Brain microvascular endothelial cell (primary cell): ENCODE measurements around the gene NCOA7.
A peak's percentile ranks its signal among the peaks of the same experiment; 100 is the strongest.

Source experiments
- DNase-seq: peaks from one replicate; pipeline ENCODE4 v3.0.0-alpha.2; 2020
- H3K27ac ChIP-seq: fragments of 250-450 bp; sonication (Bioruptor Pico); 2 replicates; pipeline ENCODE4 v1.5.1; 2020; ENCODE audit warnings: mild to moderate bottlenecking, moderate library complexity
- H3K27me3 ChIP-seq: fragments of 250-450 bp; sonication (Bioruptor Pico); replicated peaks from 2 replicates; pipeline ENCODE4 v1.5.1; 2020; ENCODE audit warnings: mild to moderate bottlenecking
- H3K36me3 ChIP-seq: fragments of 250-450 bp; sonication (Bioruptor Pico); replicated peaks from 2 replicates; pipeline ENCODE4 v1.5.1; 2020; ENCODE audit warnings: mild to moderate bottlenecking
- H3K4me3 ChIP-seq: 2 replicates; pipeline ENCODE4 v1.5.1; 2011; ENCODE audit warnings: low read depth, mild to moderate bottlenecking, control low read depth, low read length, moderate library complexity
- CTCF ChIP-seq: IDR thresholded peaks from 2 replicates; pipeline ENCODE4 v1.5.1; 2011; ENCODE audit warnings: low read depth, mild to moderate bottlenecking, moderate library complexity, low read length, control low read depth, inconsistent platforms; ENCODE audit errors: missing control alignments
- in situ Hi-C: cut with HindIII; loops from 2 replicates; pipeline ENCODE4 v1.10.0; 2017; ENCODE audit warnings: low sequenced_read_pairs, low pct_ligation_motif_present

NCOA7 gene

GRCh38 chr6:125789167-125789566 lies 1.6 kb upstream of the NCOA7 start:
- Histone ChIP-seq H3K4me3 (no peak overlapping the region), H3K27ac (no peak overlapping the region)

GRCh38 chr6:125789576-125790357 lies 993 bp upstream of the NCOA7 start:
- Histone ChIP-seq H3K27me3 (no peaks in the 10 kb centered on the region), H3K4me3 (peak overlapping the region; percentile 80), H3K27ac (peak overlapping the region; percentile 93), H3K36me3 (no peaks in the 10 kb centered on the region)
- in situ Hi-C loops: loop anchor here (25.0 kb wide), 1 partner anchor 173 kb away; the partner anchor contains the start of gene HINT3
- peak; percentile 32 for DNase-seq
- no peak for TF ChIP-seq CTCF

More at GRCh38 chr6:125789167-125789566, 1.6 kb upstream of the NCOA7 start:
- no peaks in the 10 kb centered on the region for H3K27me3 ChIP-seq
- DNase-seq: no peak
- in situ Hi-C loops: loop anchor here (25.0 kb wide), 1 partner anchor 173 kb away; the partner anchor contains the start of gene HINT3
- H3K36me3 ChIP-seq: no peaks in the 10 kb centered on the region
- TF ChIP-seq CTCF: no peak

- H3K4me3 ChIP-seq: peak overlapping the region; percentile 80
- peak overlapping the region; percentile 93 for H3K27ac ChIP-seq
- H3K27me3 ChIP-seq: no peaks in the 10 kb centered on the region
- DNase-seq: peak; percentile 52
- in situ Hi-C loops: loop anchor here (25.0 kb wide), 1 partner anchor 171 kb away; the partner anchor contains the start of gene HINT3
- TF ChIP-seq CTCF: peak; percentile 82
- no peaks in the 10 kb centered on the region for H3K36me3 ChIP-seq
These were observed 525 bp downstream of the NCOA7 start for GRCh38 chr6:125791151-125791819.

GRCh38 chr6:125791820-125792165 lies 1.0 kb downstream of the NCOA7 start:
- Histone ChIP-seq H3K27ac (peak overlapping the region; percentile 93), H3K36me3 (no peaks in the 10 kb centered on the region), H3K4me3 (peak overlapping the region; percentile 80), H3K27me3 (no peaks in the 10 kb centered on the region)
- in situ Hi-C loops: loop anchor here (25.0 kb wide), 1 partner anchor 171 kb away; the partner anchor contains the start of gene HINT3
- TF ChIP-seq CTCF: no peak
- DNase-seq: no peak

- H3K27ac ChIP-seq: peak overlapping the region; percentile 93
These were observed 1.4 kb downstream of the NCOA7 start for GRCh38 chr6:125792172-125792571.

More at GRCh38 chr6:125792172-125792571, 1.4 kb downstream of the NCOA7 start:
- TF ChIP-seq CTCF: no peak
- in situ Hi-C loops: loop anchor here (25.0 kb wide), 1 partner anchor 170 kb away; the partner anchor contains the start of gene HINT3
- Histone ChIP-seq H3K27me3 (no peaks in the 10 kb centered on the region), H3K36me3 (no peaks in the 10 kb centered on the region), H3K4me3 (no peak overlapping the region)
- no peak for DNase-seq
